ENCODE measurements around the gene TLCD5. TPM values are rescaled to one million over a fixed set of nuclear protein-coding genes. Genes with fewer than 3 reads are reported as not detected.

TLCD5 gene
- total and polyA plus RNA-seq, 2 donors (not counting 1 experiment from before 2014, with no cell fraction given): 0.17 TPM; not detected in 1

DNA sequence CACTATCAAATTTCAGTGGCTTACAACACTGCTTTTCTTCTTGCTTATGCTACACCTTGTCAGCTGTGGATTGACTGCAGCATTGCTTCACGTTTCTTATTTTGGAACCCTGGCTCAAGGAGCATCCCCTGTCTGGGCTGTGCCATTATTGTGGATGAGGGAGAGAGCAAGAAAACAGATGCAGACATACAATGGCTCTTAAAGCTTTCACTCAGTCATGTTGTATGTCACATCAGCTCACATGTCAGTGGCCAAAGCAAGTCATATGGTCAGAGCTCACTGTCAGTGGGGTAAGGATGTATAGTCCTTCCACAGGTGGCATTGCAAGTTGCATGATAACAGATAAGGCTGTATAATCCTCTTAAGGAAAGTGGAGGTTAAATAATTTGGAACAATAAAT is 21.1 kb downstream of the TLCD5 start:
- ChIA-PET POLR2A (no interaction called here), CTCF (interaction anchor here (0.5 kb wide), 1 partner anchor 102 kb away, joined by 8 read pairs; no protein-coding TSS in a partner anchor)
- peaks cover 95% of the 10 kb centered on the region for H4K20me1 ChIP-seq (ENCODE audit: control insufficient read depth, insufficient read depth, low read length, poor library complexity, severe bottlenecking)
- H2AFZ ChIP-seq (ENCODE audit: insufficient read depth, low read depth, low read length, poor library complexity, severe bottlenecking): no peak overlapping the region
- no peaks in the 10 kb centered on the region for H3K9me3 Mint-ChIP-seq (ENCODE audit: insufficient read depth)
- H3K4me2 ChIP-seq (replicated peaks; ENCODE audit: low read depth, low read length, poor library complexity, severe bottlenecking): no peak overlapping the region
- H3K4me3 Mint-ChIP-seq: no peak overlapping the region
- intact Hi-C loops (cut with micrococcal nuclease): no loop called here
- no peak overlapping the region for H3K9ac ChIP-seq (ENCODE audit: low read length)
- ATAC-seq (ENCODE audit: low read depth) (no peak), DNase-seq (no peak)
- H3K4me1 Mint-ChIP-seq: peaks cover 26% of the 10 kb centered on the region
- H3K79me2 ChIP-seq (ENCODE audit: control insufficient read depth, insufficient read depth, low read length): peaks cover 38% of the 10 kb centered on the region
- peaks cover 64% of the 10 kb centered on the region for H3K27me3 Mint-ChIP-seq
- H3K27ac Mint-ChIP-seq: no peak overlapping the region
- peaks cover 10 to 66% (median 34%) of the 10 kb centered on the region in 4 experiments for H3K27me3 ChIP-seq (replicated peaks in 1 of 4; ENCODE audit: control extremely low read depth in 1 of 4, control insufficient read depth in 3 of 4, insufficient read depth in 4 of 4, low read length in 3 of 4)
- TF ChIP-seq CTCF (IDR thresholded peaks at IDR 0.05) (no peak), EZH2 (IDR thresholded peaks at IDR 0.05; ENCODE audit: borderline replicate concordance, insufficient read depth, low read depth, low read length, poor library complexity, severe bottlenecking) (no peak)
- 100% methylated on average over 1 of the region's 1 CpG for WGBS (ENCODE audit: insufficient coverage)
- H3K27ac ChIP-seq (ENCODE audit: low read length in 2 of 2): no peak overlapping the region
- H3K4me1 ChIP-seq (ENCODE audit: control insufficient read depth in 2 of 2, insufficient read depth in 2 of 2, low read length in 2 of 2): peaks cover 21 to 44% of the 10 kb centered on the region in 2 donors
- peaks cover 3 to 5% (median 4%) of the 10 kb centered on the region in 3 donors for H3K9me3 ChIP-seq (ENCODE audit: control extremely low read depth in 1 of 3, control insufficient read depth in 2 of 3, insufficient read depth in 1 of 3, low read length in 2 of 3)
- H3K36me3 ChIP-seq (replicated peaks in 1 of 2; ENCODE audit: control extremely low read depth in 1 of 2, control insufficient read depth in 1 of 2, extremely low read depth in 1 of 2, insufficient read depth in 2 of 2, low read length in 1 of 2): no peaks in the 10 kb centered on the region
- no peak overlapping the region for H3K4me3 ChIP-seq (ENCODE audit: control extremely low read depth in 1 of 5, extremely low read depth in 1 of 5, insufficient read depth in 1 of 5, low read depth in 2 of 5, low read length in 4 of 5)

- Histone ChIP-seq H3K4me3 (ENCODE audit: control extremely low read depth in 1 of 5, extremely low read depth in 1 of 5, insufficient read depth in 1 of 5, low read depth in 2 of 5, low read length in 4 of 5) (no peak overlapping the region), H2AFZ (ENCODE audit: insufficient read depth, low read depth, low read length, poor library complexity, severe bottlenecking) (no peak overlapping the region), H4K20me1 (ENCODE audit: control insufficient read depth, insufficient read depth, low read length, poor library complexity, severe bottlenecking) (peaks cover 80% of the 10 kb centered on the region), H3K4me2 (replicated peaks; ENCODE audit: low read depth, low read length, poor library complexity, severe bottlenecking) (no peak overlapping the region), H3K36me3 (replicated peaks in 1 of 2; ENCODE audit: control extremely low read depth in 1 of 2, control insufficient read depth in 1 of 2, extremely low read depth in 1 of 2, insufficient read depth in 2 of 2, low read length in 1 of 2) (peaks cover 0 to 3% of the 10 kb centered on the region in 2 experiments), H3K4me1 (ENCODE audit: control insufficient read depth in 2 of 2, insufficient read depth in 2 of 2, low read length in 2 of 2) (peaks cover 0 to 13% of the 10 kb centered on the region in 2 donors), H3K9me3 (ENCODE audit: control extremely low read depth in 1 of 3, control insufficient read depth in 2 of 3, insufficient read depth in 1 of 3, low read length in 2 of 3) (peaks cover 0 to 2% (median 0%) of the 10 kb centered on the region in 3 donors), H3K9ac (ENCODE audit: low read length) (no peak overlapping the region), H3K27me3 (replicated peaks in 1 of 4; ENCODE audit: control extremely low read depth in 1 of 4, control insufficient read depth in 3 of 4, insufficient read depth in 4 of 4, low read length in 3 of 4) (peaks cover 5 to 65% (median 39%) of the 10 kb centered on the region in 4 experiments), H3K79me2 (ENCODE audit: control insufficient read depth, insufficient read depth, low read length) (peaks cover 50% of the 10 kb centered on the region), H3K27ac (ENCODE audit: low read length in 2 of 2) (no peak overlapping the region)
- H3K27ac Mint-ChIP-seq: no peak overlapping the region
- no peak for DNase-seq
- H3K4me3 Mint-ChIP-seq: no peak overlapping the region
- no peaks in the 10 kb centered on the region for H3K9me3 Mint-ChIP-seq (ENCODE audit: insufficient read depth)
- intact Hi-C loops (cut with micrococcal nuclease): no loop called here
- H3K4me1 Mint-ChIP-seq: peaks cover 10% of the 10 kb centered on the region
- no peak for ATAC-seq (ENCODE audit: low read depth)
- TF ChIP-seq CTCF (IDR thresholded peaks at IDR 0.05) (no peak), EZH2 (IDR thresholded peaks at IDR 0.05; ENCODE audit: borderline replicate concordance, insufficient read depth, low read depth, low read length, poor library complexity, severe bottlenecking) (no peak)
- H3K27me3 Mint-ChIP-seq: peaks cover 68% of the 10 kb centered on the region
- ChIA-PET CTCF (no interaction called here), POLR2A (no interaction called here)
Measured at GRCh38 chr11:120350637-120351036, 25.5 kb downstream of the TLCD5 start.

Measured in B cell (primary cell).